HUES64 (cell line): ENCODE results near the gene CASZ1.

Experiments used
- H3K27ac ChIP-seq: 2 replicates; pipeline ENCODE4 v1.7.0; 2013; ENCODE audit warnings: low read depth, low read length, inconsistent platforms
- H3K27me3 ChIP-seq: 2 replicates; pipeline ENCODE4 v1.6.1; 2013; ENCODE audit warnings: mild to moderate bottlenecking, low read length; ENCODE audit not compliant: insufficient read depth
- H3K36me3 ChIP-seq: 2 replicates; pipeline ENCODE4 v1.6.1; 2013; ENCODE audit warnings: mild to moderate bottlenecking, low read length; ENCODE audit not compliant: insufficient read depth
- H3K4me1 ChIP-seq: 2 replicates; pipeline ENCODE4 v1.6.1; 2013; ENCODE audit warnings: mild to moderate bottlenecking, low read length, moderate library complexity; ENCODE audit not compliant: insufficient read depth
- H3K4me3 ChIP-seq: 2 replicates; pipeline ENCODE4 v1.5.1; 2013; ENCODE audit warnings: mild to moderate bottlenecking, low read length, moderate library complexity
- H3K9ac ChIP-seq: 2 replicates; pipeline ENCODE4 v1.6.1; 2013; ENCODE audit warnings: mild to moderate bottlenecking, low read depth, low read length
- H3K9me3 ChIP-seq: 2 replicates; pipeline ENCODE4 v1.6.1; 2013; ENCODE audit warnings: low read depth, low read length; ENCODE audit not compliant: insufficient read depth
- WGBS: fragments of 150-250, 120-280 bp; methylation state at CpG from one replicate; pipeline ENCODE4 v1.1.7; 2013; ENCODE audit warnings: missing lambda C conversion rate; 5-methylcytosine and 5-hydroxymethylcytosine counted together

CASZ1 gene

GRCh38 chr1:10596780-10597179, 199.7 kb downstream of the CASZ1 start:
- no peaks in the 10 kb centered on the region for H3K9me3 ChIP-seq
- H3K4me1 ChIP-seq = peaks cover 33% of the 10 kb centered on the region
- H3K9ac ChIP-seq = no peak overlapping the region
- H3K4me3 ChIP-seq = no peak overlapping the region
- WGBS = 93% methylated on average over 6 of the region's 6 CpGs
- no peak overlapping the region for H3K27ac ChIP-seq
- no peaks in the 10 kb centered on the region for H3K27me3 ChIP-seq
- H3K36me3 ChIP-seq = peaks cover 6% of the 10 kb centered on the region; the same call in 1 of the 2 replicates

- no peaks in the 10 kb centered on the region for H3K27me3 ChIP-seq
- 37% methylated on average over 9 of the region's 9 CpGs for WGBS
- peaks cover 6% of the 10 kb centered on the region; the same call in 1 of the 2 replicates for H3K36me3 ChIP-seq
- no peak overlapping the region; the same call in 1 of the 2 replicates for H3K27ac ChIP-seq
- no peak overlapping the region for H3K4me3 ChIP-seq
- peaks cover 40% of the 10 kb centered on the region for H3K4me1 ChIP-seq
- H3K9me3 ChIP-seq = no peaks in the 10 kb centered on the region
- no peak overlapping the region for H3K9ac ChIP-seq
Measured at GRCh38 chr1:10594595-10595223, 201.7 kb downstream of the CASZ1 start.

GRCh38 chr1:10593750-10594149, 202.7 kb downstream of the CASZ1 start:
- Histone ChIP-seq H3K27ac (no peak overlapping the region), H3K4me3 (no peak overlapping the region), H3K4me1 (peaks cover 40% of the 10 kb centered on the region), H3K9me3 (no peaks in the 10 kb centered on the region), H3K27me3 (no peaks in the 10 kb centered on the region), H3K36me3 (no peaks in the 10 kb centered on the region), H3K9ac (no peak overlapping the region)
- WGBS = 90% methylated on average over 10 of the region's 11 CpGs

GRCh38 chr1:10592373-10592772, 204.1 kb downstream of the CASZ1 start:
- peaks cover 39% of the 10 kb centered on the region for H3K4me1 ChIP-seq
- no peak overlapping the region for H3K9ac ChIP-seq
- no peak overlapping the region for H3K27ac ChIP-seq
- H3K36me3 ChIP-seq = no peaks in the 10 kb centered on the region
- H3K27me3 ChIP-seq = no peaks in the 10 kb centered on the region
- H3K9me3 ChIP-seq = no peaks in the 10 kb centered on the region
- H3K4me3 ChIP-seq = no peak overlapping the region
- 93% methylated on average over 4 of the region's 5 CpGs for WGBS

- Histone ChIP-seq H3K9me3 (no peaks in the 10 kb centered on the region), H3K36me3 (no peaks in the 10 kb centered on the region), H3K9ac (no peak overlapping the region), H3K4me3 (no peak overlapping the region), H3K27me3 (no peaks in the 10 kb centered on the region), H3K4me1 (peaks cover 35% of the 10 kb centered on the region), H3K27ac (no peak overlapping the region)
- 70% methylated on average over 4 of the region's 4 CpGs for WGBS
Measured at GRCh38 chr1:10591010-10591409, 205.4 kb downstream of the CASZ1 start.

- H3K9ac ChIP-seq = no peak overlapping the region
- H3K9me3 ChIP-seq = no peaks in the 10 kb centered on the region
- H3K36me3 ChIP-seq = no peaks in the 10 kb centered on the region
- H3K27me3 ChIP-seq = no peaks in the 10 kb centered on the region
- no peak overlapping the region for H3K27ac ChIP-seq
- H3K4me1 ChIP-seq = peaks cover 18% of the 10 kb centered on the region
- 96% methylated on average over 5 of the region's 5 CpGs for WGBS
- no peak overlapping the region for H3K4me3 ChIP-seq
Measured at GRCh38 chr1:10589074-10589473, 207.4 kb downstream of the CASZ1 start.

GRCh38 chr1:10588640-10589039, 207.8 kb downstream of the CASZ1 start:
- H3K27me3 ChIP-seq = no peaks in the 10 kb centered on the region
- no peaks in the 10 kb centered on the region for H3K36me3 ChIP-seq
- no peak overlapping the region for H3K4me3 ChIP-seq
- H3K4me1 ChIP-seq = peaks cover 15% of the 10 kb centered on the region
- WGBS = 89% methylated on average over 4 of the region's 5 CpGs
- H3K9me3 ChIP-seq = no peaks in the 10 kb centered on the region
- no peak overlapping the region for H3K9ac ChIP-seq
- H3K27ac ChIP-seq = no peak overlapping the region
